Stimulated activated CD8-positive, alpha-beta memory T cell treated with anti-CD3 and anti-CD28 coated beads, Interleukin-15, amount 100 ng/mL, for 48 hours (primary cell): ENCODE results near the gene MTHFD2.
A peak's percentile ranks its signal among the peaks of the same experiment; 100 is the strongest.

Experiments used
- DNase-seq, 2 donors: peaks; one replicate each; pipeline ENCODE4 v3.0.0-alpha.2; 2020; ENCODE audit warnings: low read depth in 2 of 2

Gene MTHFD2

GRCh38 chr2:74262681-74263080 is 64.3 kb downstream of the MTHFD2 start:
- DNase-seq = no peak

- DNase-seq = no peak
These were observed 65.9 kb downstream of the MTHFD2 start for GRCh38 chr2:74264281-74264680.

- peak; percentile 14 to 28 for DNase-seq
These were observed 68.7 kb downstream of the MTHFD2 start for GRCh38 chr2:74267068-74267467.
